IPS DF 4.7 (cell line): ENCODE measurements around the gene LOXHD1.

Source experiments
- DNase-seq: peaks from one replicate; pipeline ENCODE4 v3.0.0-alpha.2; 2013; ENCODE audit warnings: low spot score; ENCODE audit errors: extremely low read depth

LOXHD1 gene

GRCh38 chr18:46672062-46672970 lies 15.3 kb upstream of the LOXHD1 start:
- DNase-seq: no peak

DNA sequence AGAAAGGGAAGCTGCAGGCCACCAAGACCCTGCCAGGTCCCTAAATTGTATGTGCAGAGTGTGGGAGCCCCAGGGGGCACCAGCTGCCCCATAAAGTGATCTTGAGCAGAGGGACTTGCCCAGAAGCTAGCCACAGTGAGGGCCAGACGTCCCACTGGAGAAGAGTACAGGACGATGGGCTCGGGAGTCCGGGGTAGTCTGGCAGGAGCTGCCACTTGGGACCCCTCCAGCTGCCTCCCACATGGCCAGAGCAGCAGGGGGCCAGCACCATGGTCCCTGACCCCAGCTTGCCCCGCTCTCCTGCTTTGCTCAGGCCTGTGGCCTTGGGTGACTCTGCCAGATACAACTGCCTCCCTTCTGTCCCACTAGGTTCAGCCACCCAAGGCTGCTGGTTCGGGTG lies 11.7 kb upstream of the LOXHD1 start:
- no peak for DNase-seq

GRCh38 chr18:46668135-46668534 lies 11.1 kb upstream of the LOXHD1 start:
- no peak for DNase-seq

- no peak for DNase-seq
Observed at GRCh38 chr18:46663539-46663938, 6.5 kb upstream of the LOXHD1 start.

DNA sequence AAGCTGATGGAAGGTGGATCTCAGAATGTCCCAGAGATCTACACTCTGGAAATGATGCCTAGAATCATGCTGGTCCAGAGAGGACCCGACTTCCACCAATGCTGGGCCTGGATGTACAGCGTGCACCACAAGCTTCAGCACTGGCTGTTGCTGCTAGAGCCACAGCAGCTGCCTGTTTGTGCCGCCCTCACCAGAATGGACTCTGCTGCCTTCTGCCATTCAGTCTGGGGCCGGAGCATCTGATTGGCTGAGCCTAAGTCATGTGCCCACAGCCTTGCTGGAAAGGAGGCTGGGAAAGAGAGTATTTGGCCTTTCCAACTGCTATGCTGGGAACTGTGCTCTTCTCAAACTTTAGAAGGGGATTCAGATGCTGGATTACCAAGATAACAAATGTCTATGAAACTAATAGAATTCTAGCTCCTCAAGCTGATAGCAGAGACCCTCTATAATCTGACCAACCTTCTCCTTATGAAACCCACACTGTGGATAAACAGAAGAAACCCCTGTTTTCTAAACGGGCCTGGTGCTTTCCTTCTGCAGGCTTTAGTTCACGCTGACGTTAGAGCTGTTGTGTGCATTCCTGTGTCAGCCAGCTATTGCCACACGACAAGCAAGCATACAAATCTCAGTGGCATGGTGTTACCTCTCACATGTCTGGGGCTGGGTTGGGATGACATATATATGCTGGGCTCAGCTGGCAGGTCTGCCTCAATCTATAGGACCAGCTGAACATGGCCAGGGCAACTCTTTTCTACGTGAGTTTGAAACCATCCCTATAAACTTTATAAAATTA lies 4.1 kb upstream of the LOXHD1 start:
- DNase-seq: no peak

DNA sequence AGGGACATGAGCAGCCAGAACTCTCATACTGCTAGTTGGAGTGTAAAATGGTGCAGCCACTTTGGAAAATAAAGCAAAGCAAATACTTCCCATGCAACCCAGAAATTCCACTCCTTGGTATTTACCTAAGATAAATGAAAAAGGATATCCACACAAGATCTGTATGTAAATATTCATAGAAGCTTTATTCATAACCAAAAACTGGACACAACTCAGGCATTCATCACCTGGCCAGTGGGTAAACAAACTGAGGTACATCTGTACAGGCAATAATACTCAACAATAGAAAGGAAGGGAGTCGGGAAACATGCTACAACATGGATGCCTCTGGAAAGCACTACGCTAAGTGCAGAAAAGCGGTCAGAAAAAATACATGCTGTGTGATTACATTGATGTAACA lies 2.5 kb upstream of the LOXHD1 start:
- no peak for DNase-seq

DNA sequence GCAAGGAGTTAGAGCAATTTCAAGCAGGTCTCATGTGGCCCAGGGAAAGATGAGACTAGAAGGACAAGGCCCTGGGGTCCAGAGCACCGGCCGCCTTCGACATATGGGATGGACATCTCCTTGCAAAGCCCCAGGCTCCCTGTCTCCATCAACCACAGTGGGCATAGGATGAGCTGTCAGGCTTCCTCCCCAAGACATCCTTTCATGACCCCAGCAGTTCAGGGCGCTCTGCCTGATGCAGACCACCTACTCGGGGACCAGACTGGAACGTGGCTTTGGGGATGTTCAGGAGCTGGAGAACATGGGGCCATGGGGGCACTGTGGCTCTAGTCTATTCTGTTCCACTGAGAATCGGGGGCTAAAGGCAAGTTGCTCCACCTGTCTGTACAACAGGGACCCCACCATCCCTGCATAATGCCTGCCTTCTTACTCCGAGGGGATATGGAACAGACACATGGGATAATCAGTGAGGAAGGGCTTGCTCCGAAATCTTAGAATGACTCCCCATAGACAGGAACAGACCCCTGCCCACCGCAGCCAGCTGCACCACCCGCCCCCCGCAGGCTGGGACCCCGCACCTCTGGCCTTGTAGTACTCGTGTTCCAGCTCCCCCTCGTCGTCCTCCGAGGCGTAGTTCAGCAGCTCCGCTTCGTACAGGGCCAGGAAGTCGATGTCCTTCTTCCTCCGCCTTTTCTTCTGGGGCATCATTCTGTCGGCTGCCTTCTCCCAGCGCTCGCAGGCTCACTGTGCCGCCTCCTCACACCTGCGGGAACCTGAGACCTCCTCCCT lies 500 bp downstream of the LOXHD1 start:
- DNase-seq: no peak

- DNase-seq: no peak
Observed at GRCh38 chr18:46652372-46652771, 4.6 kb downstream of the LOXHD1 start.

GRCh38 chr18:46650681-46651080 lies 6.3 kb downstream of the LOXHD1 start:
- no peak for DNase-seq

DNA sequence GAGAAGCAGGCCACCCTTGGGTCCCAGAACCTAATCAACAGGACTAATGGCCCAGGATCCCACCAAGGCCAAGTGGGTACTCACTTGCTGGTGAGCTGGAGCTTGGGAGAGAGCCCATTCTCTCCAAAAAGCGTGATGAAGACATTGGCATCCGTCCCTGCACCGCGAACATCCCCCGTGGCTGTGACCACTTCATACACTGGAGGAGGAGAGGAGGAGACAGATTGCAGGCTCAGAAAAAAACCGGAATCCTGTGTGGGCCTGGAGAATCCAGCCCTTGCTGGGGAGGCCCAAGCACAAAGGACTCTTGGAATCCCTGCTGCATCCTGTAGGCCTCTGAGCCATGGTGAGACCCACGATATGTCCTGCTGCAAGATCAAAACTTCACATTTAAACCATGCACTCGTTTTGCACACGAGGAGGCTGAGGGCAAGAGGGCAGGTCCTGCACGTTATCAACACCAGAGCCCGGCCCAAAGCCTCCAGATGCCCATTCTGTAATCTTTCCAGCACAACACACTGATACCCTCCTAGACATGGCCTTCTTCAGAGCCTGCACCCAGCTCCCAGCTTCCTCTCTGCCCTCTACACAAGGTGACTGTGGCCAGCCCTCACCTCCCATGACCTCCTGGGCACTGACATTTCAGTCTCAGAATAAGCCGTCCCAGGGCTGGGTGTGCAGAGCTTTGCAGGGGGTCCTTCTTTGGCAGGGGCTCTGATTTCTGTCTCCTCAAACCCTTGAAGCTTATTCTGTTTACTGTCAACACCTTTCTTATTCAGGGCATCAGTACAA lies 7.8 kb downstream of the LOXHD1 start:
- DNase-seq: no peak

- no peak for DNase-seq
Observed at GRCh38 chr18:46646468-46646867, 10.6 kb downstream of the LOXHD1 start.

GRCh38 chr18:46642561-46642960 lies 14.5 kb downstream of the LOXHD1 start:
- DNase-seq: no peak

GRCh38 chr18:46641917-46642316 lies 15.1 kb downstream of the LOXHD1 start:
- no peak for DNase-seq

GRCh38 chr18:46639386-46639785 lies 17.6 kb downstream of the LOXHD1 start:
- DNase-seq: no peak

DNA sequence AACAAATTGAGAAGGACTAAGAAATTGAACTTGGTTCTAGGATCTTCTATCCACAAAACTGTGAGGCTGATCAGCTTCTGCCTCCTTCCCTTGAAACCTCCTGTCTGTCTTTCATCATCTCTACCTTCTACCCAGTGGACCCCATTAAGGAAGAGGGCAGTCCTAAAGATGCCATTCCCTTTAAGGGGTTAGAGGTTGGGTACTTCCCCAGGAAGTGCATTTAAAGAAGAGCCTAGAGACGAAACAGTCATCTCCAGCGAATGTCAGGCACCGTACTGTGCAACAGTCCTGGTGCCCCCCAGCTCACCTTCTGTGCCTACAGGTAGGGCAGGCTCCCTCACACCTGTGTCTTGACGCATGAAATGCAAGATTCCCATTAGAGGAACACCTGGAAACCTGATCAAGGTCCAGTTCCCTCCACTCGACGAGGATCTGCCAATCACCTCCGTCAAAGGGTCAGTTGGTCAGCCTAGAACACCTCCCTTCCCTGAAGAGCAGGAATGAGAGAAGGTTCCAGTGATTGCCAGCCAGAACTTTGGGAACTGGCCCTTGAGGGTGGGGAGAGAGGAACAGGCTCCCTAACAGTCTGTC lies 20.9 kb downstream of the LOXHD1 start:
- DNase-seq: no peak

GRCh38 chr18:46632401-46633071 lies 24.5 kb downstream of the LOXHD1 start:
- DNase-seq: no peak

DNA sequence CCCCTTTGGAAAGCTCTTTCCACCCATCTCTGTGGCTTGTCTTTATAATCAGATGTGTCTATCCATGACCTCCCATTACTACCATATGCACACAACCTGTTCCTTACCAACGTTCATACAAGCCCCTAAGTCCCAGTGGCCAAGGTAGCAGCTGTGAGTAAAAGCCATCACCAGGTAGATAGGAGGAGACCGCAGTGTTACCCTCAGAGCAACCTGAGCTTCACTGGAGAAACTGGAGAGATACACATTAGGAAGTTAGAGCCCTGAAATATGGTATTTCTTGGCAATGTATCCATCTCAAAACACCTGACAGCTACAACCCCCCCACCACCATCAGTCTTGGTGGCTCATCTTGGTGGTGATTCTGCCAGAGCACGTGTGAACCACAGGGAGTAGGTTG lies 26.0 kb downstream of the LOXHD1 start:
- no peak for DNase-seq

GRCh38 chr18:46630160-46630559 lies 26.9 kb downstream of the LOXHD1 start:
- no peak for DNase-seq

DNA sequence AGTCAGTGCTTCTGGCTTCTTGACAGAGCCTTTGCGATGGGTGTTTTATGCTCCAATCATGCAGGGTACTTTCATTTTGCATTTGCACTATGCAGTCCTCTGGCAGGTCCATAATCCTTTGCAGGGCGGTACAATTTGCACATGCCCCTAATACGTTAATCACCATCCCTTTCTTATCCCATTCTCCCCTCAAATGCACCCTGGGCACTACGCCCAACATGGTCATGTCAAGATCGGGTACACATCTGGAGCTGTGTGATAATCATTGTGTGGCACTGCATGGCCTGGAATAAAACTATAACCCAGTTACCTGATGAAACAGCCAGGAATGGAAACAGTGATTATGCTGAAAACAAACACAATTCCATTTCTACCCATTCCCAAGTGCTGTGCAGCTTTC lies 27.7 kb downstream of the LOXHD1 start:
- DNase-seq: no peak

- no peak for DNase-seq
Observed at GRCh38 chr18:46628206-46628605, 28.8 kb downstream of the LOXHD1 start.
